GM18858 (cell line): ENCODE data around the gene C1orf226.
"Not testable (repeated sequence)": the region's sequence is repeated elsewhere in the genome, so short reads cannot be mapped to it uniquely, and the experiment has no call there.

ENCODE experiments used
- ATAC-seq: cut with Tn5 transposase; IDR thresholded peaks from one replicate; pipeline ENCODE4 v1.9.1; 2021; ENCODE audit not compliant: unreplicated experiment

The C1orf226 gene, protein sequence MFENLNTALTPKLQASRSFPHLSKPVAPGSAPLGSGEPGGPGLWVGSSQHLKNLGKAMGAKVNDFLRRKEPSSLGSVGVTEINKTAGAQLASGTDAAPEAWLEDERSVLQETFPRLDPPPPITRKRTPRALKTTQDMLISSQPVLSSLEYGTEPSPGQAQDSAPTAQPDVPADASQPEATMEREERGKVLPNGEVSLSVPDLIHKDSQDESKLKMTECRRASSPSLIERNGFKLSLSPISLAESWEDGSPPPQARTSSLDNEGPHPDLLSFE

DNA sequence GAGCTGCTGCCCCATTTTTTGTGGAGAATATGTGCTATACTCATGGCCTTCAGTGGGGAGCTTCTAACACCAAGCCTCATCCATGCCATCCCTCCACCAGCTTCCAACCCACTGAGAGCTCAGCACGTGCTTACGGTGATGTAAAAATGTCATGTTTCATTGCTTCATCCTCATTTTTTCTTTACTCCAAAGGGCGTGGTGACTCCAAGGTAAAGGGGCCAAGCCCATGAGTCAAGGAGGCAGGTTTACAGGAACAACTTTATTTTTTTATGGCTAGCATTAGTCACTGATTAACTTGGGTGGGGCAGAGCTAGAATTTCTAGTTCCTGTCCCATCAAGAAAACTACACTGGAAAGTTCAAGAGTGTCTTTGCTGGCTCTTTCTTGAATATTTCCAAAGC, at the start of gene C1orf226:
TSS of gene C1orf226 (plus strand) at position 346 of the 400 bp plus-strand sequence. CDS start 174 bp downstream, outside the sequence.
- ATAC-seq, result no peak

DNA sequence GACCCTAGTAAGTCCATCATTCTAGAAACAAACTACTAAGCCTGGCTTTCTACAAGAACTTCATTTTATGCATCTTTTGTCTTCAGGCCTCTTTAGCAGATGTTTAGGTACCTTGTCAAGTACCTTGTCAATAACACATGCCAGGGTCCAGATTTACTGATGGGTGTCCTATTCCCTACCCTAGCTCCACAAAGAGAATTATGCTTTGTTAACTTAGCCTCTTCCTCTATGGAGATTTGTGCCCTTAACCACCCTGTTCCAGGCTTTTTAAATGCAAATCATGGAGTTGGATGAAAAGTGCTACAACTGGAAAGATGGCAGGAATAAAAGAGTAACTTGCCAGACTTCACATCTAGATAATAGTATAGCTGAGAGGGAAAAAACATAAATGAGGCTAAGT, 47.5 kb upstream of the C1orf226 start:
- no peak for ATAC-seq

DNA sequence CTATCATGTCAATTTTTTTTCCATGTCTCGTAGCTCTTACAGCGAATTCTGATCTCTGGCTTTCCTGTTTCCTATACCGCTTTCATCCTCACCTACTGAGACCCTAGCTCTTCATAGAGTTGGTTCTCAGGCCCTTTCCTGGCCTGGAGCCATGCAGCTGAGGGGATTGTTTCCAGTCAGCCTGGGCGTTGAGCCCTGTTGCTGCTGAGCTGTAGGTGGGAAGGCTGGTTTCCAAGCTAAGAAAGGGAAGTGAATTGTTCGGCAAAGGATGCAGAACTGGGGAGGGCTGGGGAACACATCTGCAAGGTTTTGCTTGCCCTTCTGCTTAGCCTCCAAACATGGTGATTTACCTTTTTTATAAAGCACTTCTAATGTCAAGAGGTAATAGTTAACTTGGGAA, 46.4 kb upstream of the C1orf226 start:
- no peak for ATAC-seq

DNA sequence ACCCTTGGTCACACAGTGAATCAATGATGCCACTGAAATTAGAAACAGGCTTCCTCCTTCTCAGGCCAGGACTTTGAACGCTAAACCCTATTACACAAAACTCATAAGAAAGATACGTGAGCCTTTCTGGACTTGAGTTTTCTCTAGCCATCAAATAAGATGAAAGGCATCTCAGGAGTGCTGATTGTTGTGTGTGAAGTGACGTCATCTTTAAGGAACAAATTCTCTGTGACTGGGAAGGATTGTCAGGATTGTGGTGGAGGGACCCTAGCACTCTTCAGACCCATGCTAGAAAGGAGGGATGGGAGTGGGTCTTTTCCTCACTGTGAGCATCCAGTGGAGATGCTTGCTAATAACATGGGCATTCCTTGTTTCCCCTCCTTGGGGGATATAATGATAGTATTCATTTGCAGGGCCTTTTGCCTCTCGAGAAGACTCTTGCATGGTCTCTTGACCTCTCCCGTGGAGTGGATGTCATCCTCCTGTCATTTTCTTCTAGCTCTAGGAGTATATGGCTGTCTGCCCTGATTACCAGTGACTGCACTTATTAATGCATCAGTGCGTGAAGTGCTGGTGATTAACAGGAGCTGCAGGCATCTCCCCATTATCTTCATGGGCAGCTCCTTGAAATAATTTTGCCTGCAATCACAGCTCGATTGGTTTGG, 44.8 kb upstream of the C1orf226 start:
- no peak for ATAC-seq

DNA sequence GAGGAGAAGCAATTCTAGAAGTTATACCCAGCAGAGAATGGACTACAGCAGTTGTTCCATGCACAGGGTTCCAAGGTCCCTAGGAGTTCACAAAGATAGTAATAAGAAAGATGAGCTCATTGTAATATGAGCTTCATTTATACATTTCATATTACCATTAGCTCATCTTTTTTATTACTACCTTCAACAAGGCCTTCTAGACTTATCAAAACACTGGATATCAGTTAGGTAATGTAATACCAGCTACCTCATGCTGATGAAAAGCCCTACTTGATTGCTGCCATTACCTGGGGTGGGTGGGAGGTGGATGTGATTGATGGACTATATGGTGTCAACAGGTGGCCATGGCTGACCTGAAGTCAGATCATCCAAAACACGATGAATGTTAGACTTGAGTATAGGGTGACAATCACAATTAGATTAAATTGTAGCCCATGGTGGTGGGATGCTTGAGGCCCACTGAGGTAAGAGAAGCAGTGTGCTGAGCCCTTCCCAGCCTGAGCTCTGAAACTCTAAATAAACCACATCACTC, 39.0 kb upstream of the C1orf226 start:
- ATAC-seq, result no peak

DNA sequence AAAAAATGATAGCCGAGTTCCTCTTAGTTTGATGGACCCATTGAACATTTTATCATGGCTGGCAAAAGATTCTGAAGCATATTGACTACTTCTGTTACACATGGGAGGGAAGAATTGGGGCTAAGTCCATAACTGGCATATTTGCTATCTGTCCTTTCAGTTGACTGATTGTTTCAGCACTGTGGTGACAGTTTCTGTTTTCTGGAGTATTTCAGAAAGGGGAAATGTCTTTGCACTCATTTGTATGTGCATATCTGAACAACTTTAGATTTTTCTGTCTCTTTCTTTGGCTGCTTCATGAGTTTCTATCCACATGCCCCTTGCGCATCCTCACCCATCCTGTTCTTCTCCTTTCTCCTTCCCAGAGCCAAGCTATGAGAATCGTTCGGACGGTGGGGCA, 38.1 kb upstream of the C1orf226 start:
- no peak for ATAC-seq

DNA sequence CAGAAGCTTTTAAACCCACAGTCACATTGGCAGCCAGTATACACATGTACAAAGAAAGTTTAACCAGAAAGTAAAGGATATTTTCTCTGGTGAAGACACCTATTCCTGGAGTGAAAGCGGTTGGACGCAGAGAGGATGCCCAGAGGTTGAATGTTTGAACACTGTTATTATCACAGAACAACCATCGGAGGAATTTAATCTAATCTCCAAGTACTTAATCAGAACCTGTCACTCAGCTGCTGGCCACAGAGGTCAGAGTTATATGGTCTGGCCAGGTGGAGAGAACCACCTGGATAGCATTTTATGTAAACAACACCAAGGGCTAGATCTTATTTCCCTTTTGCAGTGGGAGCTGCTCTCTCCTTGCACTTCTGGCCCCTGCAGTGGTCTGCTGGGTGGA, 34.2 kb upstream of the C1orf226 start:
- ATAC-seq, result no peak

DNA sequence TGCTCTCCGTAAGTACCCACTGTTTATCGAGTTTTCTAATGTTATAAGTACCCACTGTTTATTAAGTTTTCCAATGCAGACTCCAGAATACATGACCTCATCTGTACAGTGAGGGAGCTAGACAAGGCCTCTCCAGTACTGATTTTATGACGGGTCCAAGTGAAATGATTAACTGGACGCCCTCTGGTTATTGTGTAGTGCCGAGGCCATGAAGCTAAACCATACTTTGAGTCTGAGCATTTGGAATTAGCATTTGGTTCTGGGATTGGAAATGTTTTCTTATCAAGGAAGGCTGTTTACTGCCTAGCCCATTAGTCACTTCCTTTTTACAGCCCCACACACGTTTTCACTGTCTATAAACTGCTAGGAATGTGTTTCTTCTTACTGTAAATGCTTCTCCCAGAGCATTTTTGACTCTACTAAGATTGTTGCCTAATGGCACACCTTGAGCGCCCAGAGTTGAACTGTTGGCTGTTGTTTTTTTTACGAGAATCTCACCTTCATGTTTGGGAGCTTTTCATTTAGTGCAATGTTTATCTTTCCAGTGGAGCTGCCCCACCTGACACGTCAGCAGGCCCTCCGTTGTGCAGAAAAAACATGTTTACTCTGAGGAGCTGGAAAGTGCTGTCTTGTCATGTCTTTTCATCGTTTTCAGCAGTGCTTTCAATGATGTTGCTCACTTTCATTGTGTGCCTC, 31.7 kb upstream of the C1orf226 start:
- ATAC-seq, result no peak

DNA sequence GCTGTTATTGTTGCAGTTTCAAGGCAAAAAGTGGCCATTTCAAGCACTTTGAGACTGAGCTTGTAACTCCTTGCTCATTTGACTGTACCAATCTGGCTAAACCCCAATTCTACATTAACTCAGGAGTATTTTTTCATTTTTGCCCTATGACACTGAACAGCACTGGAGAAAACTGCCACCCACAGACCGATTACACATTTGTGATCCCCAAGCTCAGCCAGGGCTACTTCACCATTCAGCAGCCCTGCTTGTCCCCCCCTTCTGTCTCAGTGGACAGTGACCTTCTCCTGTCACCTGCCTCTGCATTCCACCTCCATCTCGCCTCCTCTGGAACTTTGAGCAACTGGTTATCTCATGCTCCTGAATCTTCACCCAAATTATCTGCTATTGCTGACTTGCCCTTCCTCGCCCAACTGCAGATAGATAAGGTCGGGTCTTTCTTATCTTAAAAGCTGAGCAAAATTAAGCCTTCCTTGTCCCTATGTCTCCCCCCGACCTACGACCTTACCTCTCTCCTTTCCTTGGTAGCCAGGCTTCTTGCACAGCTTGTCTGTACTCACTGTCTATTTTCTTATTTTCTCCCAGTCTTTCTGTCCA, 30.2 kb upstream of the C1orf226 start:
- ATAC-seq, result no peak

DNA sequence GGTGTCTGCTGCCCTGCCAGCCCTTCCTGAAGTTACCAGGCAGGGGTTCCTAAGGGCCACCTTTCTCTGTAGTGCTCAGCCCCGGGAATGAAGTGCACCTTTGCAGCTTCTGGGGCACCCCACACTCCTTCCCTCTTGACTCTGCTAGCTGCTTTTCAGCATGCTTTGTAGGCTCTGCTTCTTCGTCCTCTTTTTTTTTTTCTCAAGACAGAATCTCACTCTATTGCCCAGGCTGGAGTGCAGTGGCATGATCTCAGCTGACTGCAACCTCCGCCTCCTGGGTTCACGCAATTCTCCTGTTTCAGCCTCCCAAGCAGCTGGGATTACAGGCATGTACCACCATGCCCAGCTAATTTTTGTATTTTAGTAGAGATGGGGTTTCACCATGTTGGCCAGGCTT, 29.7 kb upstream of the C1orf226 start:
- not testable (repeated sequence) for ATAC-seq

DNA sequence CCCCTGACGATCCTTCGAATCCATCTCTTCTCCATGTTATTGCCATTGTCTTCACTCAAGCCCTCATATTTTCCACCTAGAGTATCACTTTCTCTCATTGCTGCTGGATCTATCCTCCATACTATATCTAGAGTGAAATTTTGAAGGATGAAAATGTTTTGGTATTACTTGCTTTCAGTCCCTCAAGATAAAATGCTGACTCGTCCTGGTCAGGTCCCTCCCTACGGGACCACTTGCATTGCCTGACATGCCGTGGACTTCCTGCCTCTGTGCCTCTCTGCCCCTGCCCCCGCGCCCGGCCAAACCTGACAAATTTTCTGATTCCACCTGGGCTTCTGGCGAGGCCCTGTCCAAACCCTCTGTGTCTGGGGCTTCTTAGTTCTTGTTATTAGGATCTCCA, 28.4 kb upstream of the C1orf226 start:
- ATAC-seq, result no peak

DNA sequence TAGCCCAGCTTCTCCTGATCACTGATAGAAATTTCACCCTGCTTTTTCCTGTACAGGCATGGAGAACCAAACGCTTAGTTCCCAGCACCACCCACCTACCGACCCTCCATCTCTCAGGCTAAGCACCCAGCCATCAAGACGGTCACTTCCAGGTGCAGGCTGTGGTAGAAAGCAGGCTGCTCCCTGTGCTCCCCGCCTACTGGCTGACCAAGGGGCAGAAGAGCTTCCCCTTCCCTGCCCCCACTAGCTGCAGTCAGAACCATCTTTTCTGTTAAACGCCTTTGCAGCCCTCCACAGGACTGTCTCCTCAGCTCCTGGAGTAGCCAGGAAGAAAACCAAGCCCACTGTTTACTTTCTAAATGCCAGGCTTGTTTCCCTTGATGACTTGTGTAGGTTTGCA, 27.8 kb upstream of the C1orf226 start:
- no peak for ATAC-seq

DNA sequence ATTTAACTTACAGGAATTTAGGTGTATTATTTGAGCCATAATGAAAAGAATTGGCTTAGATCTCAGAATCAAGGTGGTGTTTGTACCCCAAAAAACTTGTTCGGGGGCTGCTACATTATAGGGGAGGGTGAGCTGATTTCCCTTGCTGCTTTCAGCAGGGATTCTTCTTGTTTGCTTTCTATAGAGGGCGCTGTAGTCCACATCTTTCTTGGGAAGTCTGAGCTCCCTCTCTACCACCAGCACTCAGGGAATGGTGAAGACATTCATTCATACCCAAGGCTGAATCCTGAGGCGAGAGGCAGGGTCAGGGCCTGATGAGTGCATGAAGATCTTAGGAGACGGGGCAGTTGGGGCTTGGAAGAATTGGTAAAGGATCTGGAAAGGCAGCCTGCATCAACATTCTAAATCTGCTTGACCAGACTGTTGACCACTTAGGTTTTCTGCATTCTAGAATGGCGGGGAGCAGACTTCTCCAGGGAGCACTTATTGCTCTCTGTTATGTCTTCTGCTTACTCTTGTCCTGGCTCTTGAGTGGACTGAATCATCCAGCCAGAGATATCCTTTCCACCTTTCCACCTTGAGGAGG, 23.8 kb upstream of the C1orf226 start:
- no peak for ATAC-seq

DNA sequence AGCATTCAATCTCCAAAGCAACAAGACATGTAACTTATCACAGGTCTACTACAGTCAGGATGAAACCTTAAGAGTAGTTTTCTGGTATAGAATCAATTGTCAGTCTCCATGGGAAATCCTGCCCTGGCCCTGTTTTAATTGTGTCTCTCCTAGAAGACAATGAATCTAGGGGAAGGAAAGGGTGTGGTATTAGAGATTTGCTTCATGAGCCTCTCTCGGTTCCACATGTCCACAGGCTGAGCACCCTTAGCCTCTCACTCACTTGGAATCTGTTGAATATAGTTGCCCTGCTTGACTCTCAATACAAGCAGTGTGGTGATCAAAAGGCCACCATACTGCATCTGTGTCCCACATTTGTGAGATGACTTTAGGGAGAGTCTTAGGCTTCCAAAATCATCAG, 22.6 kb upstream of the C1orf226 start:
- no peak for ATAC-seq

DNA sequence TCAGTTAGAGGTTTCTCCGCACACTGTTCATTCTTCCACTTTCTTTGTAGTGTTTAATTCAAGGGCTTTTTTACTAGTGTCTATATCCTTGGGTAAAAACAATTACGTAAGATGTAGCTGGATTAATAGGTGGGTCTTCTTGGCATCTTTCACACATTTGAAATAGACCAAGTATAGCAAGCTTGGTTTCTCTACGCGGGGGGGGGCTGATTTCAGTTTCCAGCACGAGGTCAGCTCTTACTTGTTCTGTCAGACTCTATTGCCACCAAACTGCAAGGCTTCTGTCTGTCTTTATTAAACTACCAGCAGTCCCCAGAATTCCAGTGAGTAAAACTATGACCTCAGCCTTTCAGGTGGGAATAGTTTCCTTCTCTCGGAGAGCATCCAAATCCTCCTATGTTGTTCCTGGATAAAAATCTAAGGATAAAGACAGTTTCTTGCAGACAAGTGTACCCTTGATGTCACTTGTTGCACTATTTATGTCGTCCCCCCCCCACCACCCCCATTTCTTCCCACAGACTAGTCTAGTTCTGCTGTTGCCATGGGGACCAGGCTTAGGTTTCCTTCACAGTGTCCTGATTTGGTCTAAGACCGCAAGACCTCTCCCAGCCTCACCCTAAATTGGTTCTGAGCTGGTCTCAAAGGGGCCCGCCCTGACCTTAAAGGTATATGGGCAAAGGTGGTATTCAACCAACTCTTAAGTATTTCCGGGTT, 21.8 kb upstream of the C1orf226 start:
- ATAC-seq, result no peak

DNA sequence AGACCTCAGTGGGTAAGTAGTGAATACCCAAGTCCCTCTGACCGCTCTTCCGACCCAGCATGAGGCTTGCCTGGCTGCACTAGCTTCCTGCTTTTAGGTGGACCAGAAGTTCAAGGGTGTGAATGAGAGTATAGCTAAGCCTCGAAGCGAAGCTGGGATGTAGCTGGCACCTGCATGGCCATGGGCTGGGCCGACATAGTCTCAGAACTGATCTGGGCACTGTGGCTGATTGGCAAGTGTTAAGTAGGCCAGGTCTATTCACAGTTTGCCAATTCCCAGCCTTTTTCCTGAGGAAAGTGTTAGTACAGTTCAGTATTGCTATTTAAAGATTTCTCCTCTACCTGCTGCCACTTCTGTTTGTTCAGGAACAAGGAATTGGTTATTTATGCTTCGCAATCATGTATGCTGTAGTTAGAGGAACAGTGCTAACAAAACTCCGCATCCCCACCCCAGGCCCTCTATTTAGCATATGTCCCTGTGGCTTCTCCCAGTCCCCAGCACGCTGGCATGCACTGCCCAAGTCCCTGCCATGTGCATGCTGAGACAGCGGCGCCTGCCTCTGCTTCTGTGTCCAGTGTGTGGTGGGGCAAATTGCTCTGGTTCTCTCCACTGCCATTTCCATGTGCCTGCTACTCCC, 21.2 kb upstream of the C1orf226 start:
- no peak for ATAC-seq

DNA sequence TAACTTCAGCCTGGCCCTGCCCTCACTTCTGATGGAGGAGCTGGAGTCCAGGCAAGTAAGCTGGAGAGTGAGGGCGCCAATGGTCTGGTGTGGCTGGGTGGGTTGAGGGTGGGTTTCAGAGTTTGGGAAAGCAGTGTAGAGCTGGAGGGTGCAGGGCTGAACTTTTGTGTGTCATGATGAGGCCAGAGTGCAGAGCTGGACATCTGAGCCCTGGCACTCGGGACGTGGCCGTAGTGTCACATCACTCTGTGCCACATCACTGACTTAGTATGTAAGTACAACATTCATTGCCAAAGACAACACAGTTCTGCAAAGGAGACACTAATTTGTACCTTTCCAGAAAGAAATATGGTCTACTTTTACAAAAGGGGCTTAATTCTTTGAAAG, 20.7 kb upstream of the C1orf226 start:
- ATAC-seq, result no peak

DNA sequence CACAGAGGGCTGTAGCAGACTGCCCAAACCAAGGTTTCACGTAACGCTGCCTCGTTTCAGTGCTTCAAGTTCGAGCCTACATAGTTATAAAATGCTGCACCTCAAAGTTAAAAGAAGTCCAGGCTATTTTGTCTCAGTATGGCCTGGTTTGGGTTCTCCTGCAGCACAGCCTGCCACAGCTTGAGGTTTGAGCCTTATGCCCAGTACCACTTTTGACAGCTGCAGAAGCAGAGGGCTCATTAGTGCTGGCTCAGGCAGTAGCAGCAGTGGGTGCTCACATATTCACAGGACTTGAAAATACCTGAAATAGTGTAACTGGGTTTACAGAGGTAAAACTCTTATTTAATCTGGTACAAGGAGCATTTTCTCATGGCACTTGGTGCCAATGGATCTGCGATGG, 20.2 kb upstream of the C1orf226 start:
- ATAC-seq, result peak; percentile 36

DNA sequence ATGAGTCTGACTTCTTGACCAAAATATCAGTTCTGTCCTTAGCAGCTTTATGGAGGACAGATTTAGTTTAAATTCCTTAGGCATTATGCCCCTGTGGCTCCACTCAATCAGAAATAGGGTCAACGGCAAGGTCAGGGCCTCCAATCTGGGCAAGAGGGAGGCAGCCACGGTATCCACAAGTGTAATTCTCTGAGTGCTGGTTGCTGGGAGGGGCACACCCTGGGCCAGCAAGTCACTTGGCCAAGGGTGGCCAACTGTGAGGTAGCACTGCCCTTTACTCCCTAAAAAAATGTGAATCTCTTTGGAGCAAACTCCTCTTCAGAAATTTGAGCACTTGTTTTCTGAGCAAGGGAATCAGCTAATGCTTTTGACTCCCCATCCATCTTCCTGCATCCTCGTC, 17.7 kb upstream of the C1orf226 start:
- no peak for ATAC-seq

DNA sequence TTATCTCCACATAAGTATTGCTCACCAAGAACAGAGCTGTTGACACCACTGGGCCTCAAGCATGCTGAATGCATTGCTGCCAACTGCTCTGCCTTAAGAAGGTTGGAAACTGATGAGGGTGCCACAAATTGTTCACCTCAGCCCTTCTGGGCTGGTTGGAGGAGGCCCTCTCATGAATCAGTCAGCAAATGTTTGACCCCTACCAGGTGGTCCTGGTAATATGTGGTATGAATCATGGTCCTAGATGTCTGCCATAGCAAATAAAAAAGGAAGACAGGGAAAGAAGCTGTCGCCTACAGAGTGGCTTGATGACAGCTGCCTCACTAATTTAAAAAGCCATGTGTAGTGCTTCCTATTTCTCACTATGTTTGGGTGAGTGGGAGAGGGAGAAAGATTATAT, 17.0 kb upstream of the C1orf226 start:
- no peak for ATAC-seq
